HEK293 (cell line): ENCODE data around the gene CXorf65.

Experiments
- CTCF ChIA-PET: fragments of 350-600 bp; formaldehyde crosslinking; extraction: SDS; loops from one replicate; lab custom pipeline; 2021; ENCODE audit warnings: antibody characterized with exemption; lab: Yijun Ruan, JAX
- POLR2A ChIA-PET: fragments of 300-600 bp; formaldehyde crosslinking; extraction: SDS; loops from one replicate; lab custom pipeline; 2020; ENCODE audit warnings: antibody characterized with exemption, inconsistent platforms; lab: Yijun Ruan, JAX
- H3K27ac ChIP-seq: fragments of 200-500 bp; sonication (Bioruptor generic); 2 replicates; pipeline ENCODE4 v1.5.1; 2014; ENCODE audit warnings: low read depth, low read length, control low read depth, inconsistent platforms; ENCODE audit errors: extremely low read depth
- H3K36me3 ChIP-seq, 2 experiments: fragments of 200-500 bp in 1 of 2; sonication (Bioruptor generic) in 1 of 2; 1 replicate in 1 of 2; 2 replicates in 1 of 2; pipeline ENCODE4 v1.5.1; 2014 to 2017; ENCODE audit warnings: inconsistent platforms in 2 of 2, low read length in 2 of 2; ENCODE audit not compliant: control insufficient read depth in 2 of 2, insufficient read depth in 1 of 2
- H3K4me1 ChIP-seq: fragments of 200-500 bp; sonication (Bioruptor generic); 2 replicates; pipeline ENCODE4 v1.5.1; 2014; ENCODE audit warnings: mild to moderate bottlenecking, low read length, inconsistent platforms; ENCODE audit not compliant: control insufficient read depth, insufficient read depth
- H3K4me3 ChIP-seq: 2 replicates; pipeline ENCODE4 v1.5.1; 2011; ENCODE audit warnings: low read depth, mild to moderate bottlenecking, control low read depth, low read length, moderate library complexity
- H3K9me3 ChIP-seq: fragments of 200-500 bp; sonication (Bioruptor generic); 2 replicates; pipeline ENCODE4 v1.5.1; 2014; ENCODE audit warnings: low read depth, low read length, inconsistent platforms; ENCODE audit not compliant: control insufficient read depth, insufficient read depth
- MEIS1 ChIP-seq: sonication (generic); formaldehyde crosslinking; IDR thresholded peaks from 2 replicates; pipeline ENCODE4 v1.8.1; 2022; ENCODE audit warnings: missing genetic modification reagents, mild to moderate bottlenecking, borderline replicate concordance
- SP2 ChIP-seq: fragments of 450-650 bp; formaldehyde crosslinking; IDR thresholded peaks from 2 replicates; pipeline ENCODE4 v1.5.1; 2016; ENCODE audit warnings: missing biosample characterization, missing genetic modification characterization
- ZBTB17 ChIP-seq: fragments of 450-650 bp; formaldehyde crosslinking; IDR thresholded peaks from 2 replicates; pipeline ENCODE4 v1.5.1; 2016; ENCODE audit warnings: missing biosample characterization, missing genetic modification characterization
- ZBTB48 ChIP-seq: fragments of 450-650 bp; formaldehyde crosslinking; IDR thresholded peaks from 2 replicates; pipeline ENCODE4 v1.5.1; 2016; ENCODE audit warnings: missing biosample characterization, missing genetic modification characterization
- ZEB2 ChIP-seq: fragments of 450-650 bp; formaldehyde crosslinking; IDR thresholded peaks from 2 replicates; pipeline ENCODE4 v1.5.1; 2016; ENCODE audit warnings: missing biosample characterization, missing genetic modification characterization
- ZNF23 ChIP-seq: fragments of 450-650 bp; formaldehyde crosslinking; IDR thresholded peaks from 2 replicates; pipeline ENCODE4 v1.5.1; 2016; ENCODE audit warnings: missing biosample characterization, missing genetic modification characterization, borderline replicate concordance
- ZNF548 ChIP-seq: fragments of 450-650 bp; formaldehyde crosslinking; IDR thresholded peaks from 2 replicates; pipeline ENCODE4 v1.5.1; 2016; ENCODE audit warnings: missing biosample characterization, missing genetic modification characterization
- ZNF558 ChIP-seq: fragments of 450-650 bp; formaldehyde crosslinking; IDR thresholded peaks from 2 replicates; pipeline ENCODE4 v1.5.1; 2016; ENCODE audit warnings: missing biosample characterization, missing genetic modification characterization
- ZNF560 ChIP-seq: fragments of 450-650 bp; formaldehyde crosslinking; IDR thresholded peaks from 2 replicates; pipeline ENCODE4 v1.5.1; 2017; ENCODE audit warnings: missing biosample characterization, missing genetic modification characterization, borderline replicate concordance
- ZNF561 ChIP-seq: fragments of 450-650 bp; IDR thresholded peaks from 2 replicates; pipeline ENCODE4 v1.5.1; 2018; ENCODE audit warnings: missing biosample characterization, missing genetic modification characterization, borderline replicate concordance
- ZNF621 ChIP-seq: fragments of 450-650 bp; formaldehyde crosslinking; IDR thresholded peaks from 2 replicates; pipeline ENCODE4 v1.5.1; 2017; ENCODE audit warnings: missing biosample characterization, missing genetic modification characterization
- ZNF623 ChIP-seq: fragments of 450-650 bp; formaldehyde crosslinking; IDR thresholded peaks from 2 replicates; pipeline ENCODE4 v1.5.1; 2016; ENCODE audit warnings: missing biosample characterization, missing genetic modification characterization
- ZNF654 ChIP-seq: fragments of 450-650 bp; formaldehyde crosslinking; IDR thresholded peaks from 2 replicates; pipeline ENCODE4 v1.5.1; 2016; ENCODE audit warnings: low read depth, missing biosample characterization, missing genetic modification characterization
- ZNF670 ChIP-seq: fragments of 450-650 bp; formaldehyde crosslinking; IDR thresholded peaks from 2 replicates; pipeline ENCODE4 v1.5.1; 2016; ENCODE audit warnings: missing biosample characterization, missing genetic modification characterization, low read depth
- ZNF777 ChIP-seq: fragments of 450-650 bp; formaldehyde crosslinking; IDR thresholded peaks from 2 replicates; pipeline ENCODE4 v1.5.1; 2017; ENCODE audit warnings: missing biosample characterization, missing genetic modification characterization, borderline replicate concordance
- TF ChIP-seq, protein P1 (sequence below): fragments of 450-650 bp; formaldehyde crosslinking; IDR thresholded peaks from 2 replicates; pipeline ENCODE4 v1.5.1; 2016; ENCODE audit warnings: missing biosample characterization, missing genetic modification characterization
- TF ChIP-seq, protein P2 (sequence below): fragments of 450-650 bp; formaldehyde crosslinking; IDR thresholded peaks from 2 replicates; pipeline ENCODE4 v1.5.1; 2017; ENCODE audit warnings: missing biosample characterization, missing genetic modification characterization
- TF ChIP-seq, protein P3 (sequence below): fragments of 450-650 bp; formaldehyde crosslinking; IDR thresholded peaks from 2 replicates; pipeline ENCODE4 v1.5.1; 2017; ENCODE audit warnings: missing biosample characterization, missing genetic modification characterization
- TF ChIP-seq, protein P4 (sequence below): fragments of 450-650 bp; formaldehyde crosslinking; IDR thresholded peaks from 2 replicates; pipeline ENCODE4 v1.5.1; 2016; ENCODE audit warnings: missing biosample characterization, missing genetic modification characterization
- TF ChIP-seq, protein P5 (sequence below): fragments of 450-650 bp; formaldehyde crosslinking; IDR thresholded peaks from 2 replicates; pipeline ENCODE4 v1.5.1; 2016; ENCODE audit warnings: missing biosample characterization, missing genetic modification characterization
- TF ChIP-seq, protein P6 (sequence below): fragments of 450-650 bp; formaldehyde crosslinking; IDR thresholded peaks from 2 replicates; pipeline ENCODE4 v1.5.1; 2016; ENCODE audit warnings: missing biosample characterization, missing genetic modification characterization

CXorf65 gene

DNA sequence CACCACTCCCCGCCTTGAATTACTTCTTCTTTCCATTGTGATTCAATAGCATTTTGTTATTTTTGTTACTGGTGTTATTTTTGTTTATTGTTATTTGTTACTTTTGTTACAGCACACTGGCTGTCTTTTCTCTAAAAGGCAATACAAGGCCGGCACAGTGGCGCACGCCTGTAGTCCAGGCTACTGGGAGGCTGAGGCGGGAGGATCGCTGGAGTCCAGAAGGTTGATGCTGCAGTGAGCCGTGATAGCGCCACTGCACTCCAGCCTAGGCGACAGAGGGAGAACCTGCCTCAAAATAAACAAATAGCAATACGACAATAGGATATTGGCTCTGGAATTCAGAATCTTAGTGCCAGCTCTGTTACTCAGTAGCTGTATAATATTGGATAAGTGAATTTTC, 10.8 kb upstream of the CXorf65 start (continued):
- TF ChIP-seq ZNF23 (tag by site-specific recombination) = no peak

DNA sequence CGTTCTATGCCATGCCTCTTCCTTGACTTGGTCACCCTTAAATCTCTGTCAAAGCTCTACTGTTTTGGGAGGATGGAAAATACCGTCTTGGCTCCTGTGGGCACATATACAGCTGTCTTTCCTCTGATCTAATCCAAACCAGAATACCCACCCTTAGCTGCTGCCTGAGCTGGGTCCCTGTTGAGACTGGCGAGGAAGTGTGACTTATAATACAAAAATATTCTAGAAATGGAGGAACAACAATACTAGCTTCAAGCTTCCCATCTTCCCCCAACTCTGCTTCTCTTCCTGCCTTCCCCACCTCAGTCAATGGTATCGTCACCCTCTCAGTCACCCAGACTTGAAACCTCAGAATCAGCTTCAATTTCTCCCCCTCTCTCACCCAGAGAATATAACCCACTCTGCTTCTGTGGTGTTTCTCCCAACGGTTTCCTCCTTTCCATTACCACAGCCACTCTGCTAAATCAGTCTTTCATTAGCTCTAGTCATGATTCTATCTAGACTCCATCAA, 5.4 kb upstream of the CXorf65 start:
- ChIA-PET POLR2A (no interaction called here), CTCF (interaction anchor here (0.9 kb wide), 2 partner anchors 14 to 16 kb away, joined by 3 read pairs; no protein-coding TSS in a partner anchor)
- H3K4me3 ChIP-seq = no peak overlapping the region
- no peaks in the 10 kb centered on the region for H3K36me3 ChIP-seq
- no peaks in the 10 kb centered on the region for H3K9me3 ChIP-seq
- no peaks in the 10 kb centered on the region for H3K4me1 ChIP-seq
- TF ChIP-seq ZNF623 (tag by site-specific recombination) (no peak), ZNF777 (no peak), ZNF558 (tag by site-specific recombination) (no peak), ZNF560 (tag by site-specific recombination) (no peak), ZBTB48 (no peak), ZNF548 (tag by site-specific recombination) (no peak), ZNF621 (tag by site-specific recombination) (no peak), MEIS1 (CRISPR knock-in tag) (no peak), ZNF670 (tag by site-specific recombination) (no peak), ZEB2 (tag by site-specific recombination) (no peak)
- TF ChIP-seq, protein P1, sequence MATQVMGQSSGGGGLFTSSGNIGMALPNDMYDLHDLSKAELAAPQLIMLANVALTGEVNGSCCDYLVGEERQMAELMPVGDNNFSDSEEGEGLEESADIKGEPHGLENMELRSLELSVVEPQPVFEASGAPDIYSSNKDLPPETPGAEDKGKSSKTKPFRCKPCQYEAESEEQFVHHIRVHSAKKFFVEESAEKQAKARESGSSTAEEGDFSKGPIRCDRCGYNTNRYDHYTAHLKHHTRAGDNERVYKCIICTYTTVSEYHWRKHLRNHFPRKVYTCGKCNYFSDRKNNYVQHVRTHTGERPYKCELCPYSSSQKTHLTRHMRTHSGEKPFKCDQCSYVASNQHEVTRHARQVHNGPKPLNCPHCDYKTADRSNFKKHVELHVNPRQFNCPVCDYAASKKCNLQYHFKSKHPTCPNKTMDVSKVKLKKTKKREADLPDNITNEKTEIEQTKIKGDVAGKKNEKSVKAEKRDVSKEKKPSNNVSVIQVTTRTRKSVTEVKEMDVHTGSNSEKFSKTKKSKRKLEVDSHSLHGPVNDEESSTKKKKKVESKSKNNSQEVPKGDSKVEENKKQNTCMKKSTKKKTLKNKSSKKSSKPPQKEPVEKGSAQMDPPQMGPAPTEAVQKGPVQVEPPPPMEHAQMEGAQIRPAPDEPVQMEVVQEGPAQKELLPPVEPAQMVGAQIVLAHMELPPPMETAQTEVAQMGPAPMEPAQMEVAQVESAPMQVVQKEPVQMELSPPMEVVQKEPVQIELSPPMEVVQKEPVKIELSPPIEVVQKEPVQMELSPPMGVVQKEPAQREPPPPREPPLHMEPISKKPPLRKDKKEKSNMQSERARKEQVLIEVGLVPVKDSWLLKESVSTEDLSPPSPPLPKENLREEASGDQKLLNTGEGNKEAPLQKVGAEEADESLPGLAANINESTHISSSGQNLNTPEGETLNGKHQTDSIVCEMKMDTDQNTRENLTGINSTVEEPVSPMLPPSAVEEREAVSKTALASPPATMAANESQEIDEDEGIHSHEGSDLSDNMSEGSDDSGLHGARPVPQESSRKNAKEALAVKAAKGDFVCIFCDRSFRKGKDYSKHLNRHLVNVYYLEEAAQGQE = no peak
- TF ChIP-seq, protein P2, sequence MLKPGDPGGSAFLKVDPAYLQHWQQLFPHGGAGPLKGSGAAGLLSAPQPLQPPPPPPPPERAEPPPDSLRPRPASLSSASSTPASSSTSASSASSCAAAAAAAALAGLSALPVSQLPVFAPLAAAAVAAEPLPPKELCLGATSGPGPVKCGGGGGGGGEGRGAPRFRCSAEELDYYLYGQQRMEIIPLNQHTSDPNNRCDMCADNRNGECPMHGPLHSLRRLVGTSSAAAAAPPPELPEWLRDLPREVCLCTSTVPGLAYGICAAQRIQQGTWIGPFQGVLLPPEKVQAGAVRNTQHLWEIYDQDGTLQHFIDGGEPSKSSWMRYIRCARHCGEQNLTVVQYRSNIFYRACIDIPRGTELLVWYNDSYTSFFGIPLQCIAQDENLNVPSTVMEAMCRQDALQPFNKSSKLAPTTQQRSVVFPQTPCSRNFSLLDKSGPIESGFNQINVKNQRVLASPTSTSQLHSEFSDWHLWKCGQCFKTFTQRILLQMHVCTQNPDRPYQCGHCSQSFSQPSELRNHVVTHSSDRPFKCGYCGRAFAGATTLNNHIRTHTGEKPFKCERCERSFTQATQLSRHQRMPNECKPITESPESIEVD (tag by site-specific recombination) = no peak
- TF ChIP-seq, protein P3, sequence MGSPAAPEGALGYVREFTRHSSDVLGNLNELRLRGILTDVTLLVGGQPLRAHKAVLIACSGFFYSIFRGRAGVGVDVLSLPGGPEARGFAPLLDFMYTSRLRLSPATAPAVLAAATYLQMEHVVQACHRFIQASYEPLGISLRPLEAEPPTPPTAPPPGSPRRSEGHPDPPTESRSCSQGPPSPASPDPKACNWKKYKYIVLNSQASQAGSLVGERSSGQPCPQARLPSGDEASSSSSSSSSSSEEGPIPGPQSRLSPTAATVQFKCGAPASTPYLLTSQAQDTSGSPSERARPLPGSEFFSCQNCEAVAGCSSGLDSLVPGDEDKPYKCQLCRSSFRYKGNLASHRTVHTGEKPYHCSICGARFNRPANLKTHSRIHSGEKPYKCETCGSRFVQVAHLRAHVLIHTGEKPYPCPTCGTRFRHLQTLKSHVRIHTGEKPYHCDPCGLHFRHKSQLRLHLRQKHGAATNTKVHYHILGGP (tag by site-specific recombination) = no peak
- TF ChIP-seq, protein P4, sequence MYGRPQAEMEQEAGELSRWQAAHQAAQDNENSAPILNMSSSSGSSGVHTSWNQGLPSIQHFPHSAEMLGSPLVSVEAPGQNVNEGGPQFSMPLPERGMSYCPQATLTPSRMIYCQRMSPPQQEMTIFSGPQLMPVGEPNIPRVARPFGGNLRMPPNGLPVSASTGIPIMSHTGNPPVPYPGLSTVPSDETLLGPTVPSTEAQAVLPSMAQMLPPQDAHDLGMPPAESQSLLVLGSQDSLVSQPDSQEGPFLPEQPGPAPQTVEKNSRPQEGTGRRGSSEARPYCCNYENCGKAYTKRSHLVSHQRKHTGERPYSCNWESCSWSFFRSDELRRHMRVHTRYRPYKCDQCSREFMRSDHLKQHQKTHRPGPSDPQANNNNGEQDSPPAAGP = no peak
- no peak overlapping the region for H3K27ac ChIP-seq

DNA sequence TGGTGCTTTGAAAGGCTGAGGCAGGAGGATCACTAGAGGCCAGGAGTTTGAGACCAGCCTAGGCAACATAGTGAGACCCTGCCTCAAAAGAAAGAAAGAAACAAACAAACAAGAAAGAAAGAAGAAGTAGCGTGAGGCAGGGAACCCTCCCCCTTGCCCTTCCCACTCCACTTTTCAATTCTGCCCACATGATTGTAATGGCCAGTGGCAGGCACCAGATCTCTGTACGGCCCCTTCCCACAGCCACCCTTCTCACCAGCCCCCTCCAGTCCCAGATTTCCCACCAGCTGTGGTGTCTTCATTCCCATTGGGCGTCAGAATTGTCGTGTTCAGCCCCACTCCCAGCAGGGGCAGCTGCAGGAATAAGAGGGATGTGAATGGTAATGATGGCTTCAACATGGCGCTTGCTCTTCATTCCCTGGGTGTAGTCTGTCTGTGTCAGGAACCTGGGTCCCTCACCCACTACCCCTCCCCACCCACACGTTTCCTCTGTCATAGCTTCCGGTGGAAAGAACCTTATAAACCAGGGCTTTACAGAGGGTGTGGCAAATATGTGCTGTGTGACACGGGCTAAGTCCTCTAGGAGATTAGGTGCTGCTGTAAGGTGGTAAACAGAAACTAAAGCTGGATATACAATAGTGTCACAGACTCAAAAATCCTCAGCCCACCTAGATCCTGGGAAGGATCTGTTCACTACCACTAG, 4.8 kb upstream of the CXorf65 start, which contains the start of gene IL2RG:
Gene IL2RG, minus strand, starts transcription at position 437 of the 703 bp plus-strand sequence. Its CDS starts 38 bp downstream, at position 399.
- Histone ChIP-seq H3K36me3 (no peaks in the 10 kb centered on the region), H3K9me3 (no peaks in the 10 kb centered on the region), H3K4me3 (no peak within 1 kb of the TSS), H3K27ac (no peak within 1 kb of the TSS), H3K4me1 (no peaks in the 10 kb centered on the region)
- CTCF ChIA-PET = interaction anchor here (0.9 kb wide), 2 partner anchors 14 to 16 kb away, joined by 3 read pairs; no protein-coding TSS in a partner anchor
- POLR2A ChIA-PET = no interaction called here
- TF ChIP-seq, protein P5, sequence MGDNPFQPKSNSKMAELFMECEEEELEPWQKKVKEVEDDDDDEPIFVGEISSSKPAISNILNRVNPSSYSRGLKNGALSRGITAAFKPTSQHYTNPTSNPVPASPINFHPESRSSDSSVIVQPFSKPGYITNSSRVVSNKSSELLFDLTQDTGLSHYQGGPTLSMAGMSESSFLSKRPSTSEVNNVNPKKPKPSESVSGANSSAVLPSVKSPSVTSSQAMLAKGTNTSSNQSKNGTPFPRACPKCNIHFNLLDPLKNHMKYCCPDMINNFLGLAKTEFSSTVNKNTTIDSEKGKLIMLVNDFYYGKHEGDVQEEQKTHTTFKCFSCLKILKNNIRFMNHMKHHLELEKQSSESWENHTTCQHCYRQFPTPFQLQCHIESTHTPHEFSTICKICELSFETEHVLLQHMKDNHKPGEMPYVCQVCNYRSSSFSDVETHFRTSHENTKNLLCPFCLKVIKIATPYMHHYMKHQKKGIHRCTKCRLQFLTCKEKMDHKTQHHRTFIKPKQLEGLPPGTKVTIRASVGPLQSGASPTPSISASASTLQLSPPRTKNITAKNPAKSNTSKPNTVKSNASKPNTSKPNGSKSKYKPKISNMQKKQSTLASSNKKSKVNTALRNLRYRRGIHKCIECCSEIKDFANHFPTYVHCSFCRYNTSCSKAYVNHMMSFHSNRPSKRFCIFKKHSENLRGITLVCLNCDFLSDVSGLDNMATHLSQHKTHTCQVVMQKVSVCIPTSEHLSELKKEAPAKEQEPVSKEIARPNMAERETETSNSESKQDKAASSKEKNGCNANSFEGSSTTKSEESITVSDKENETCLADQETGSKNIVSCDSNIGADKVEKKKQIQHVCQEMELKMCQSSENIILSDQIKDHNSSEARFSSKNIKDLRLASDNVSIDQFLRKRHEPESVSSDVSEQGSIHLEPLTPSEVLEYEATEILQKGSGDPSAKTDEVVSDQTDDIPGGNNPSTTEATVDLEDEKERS (tag by site-specific recombination) = no peak
- no peak for TF ChIP-seq ZNF561
- TF ChIP-seq SP2 (tag by site-specific recombination) = no peak
- TF ChIP-seq ZNF558 (tag by site-specific recombination) = no peak
- no peak for TF ChIP-seq ZBTB17 (tag by site-specific recombination)
- TF ChIP-seq, protein P6, sequence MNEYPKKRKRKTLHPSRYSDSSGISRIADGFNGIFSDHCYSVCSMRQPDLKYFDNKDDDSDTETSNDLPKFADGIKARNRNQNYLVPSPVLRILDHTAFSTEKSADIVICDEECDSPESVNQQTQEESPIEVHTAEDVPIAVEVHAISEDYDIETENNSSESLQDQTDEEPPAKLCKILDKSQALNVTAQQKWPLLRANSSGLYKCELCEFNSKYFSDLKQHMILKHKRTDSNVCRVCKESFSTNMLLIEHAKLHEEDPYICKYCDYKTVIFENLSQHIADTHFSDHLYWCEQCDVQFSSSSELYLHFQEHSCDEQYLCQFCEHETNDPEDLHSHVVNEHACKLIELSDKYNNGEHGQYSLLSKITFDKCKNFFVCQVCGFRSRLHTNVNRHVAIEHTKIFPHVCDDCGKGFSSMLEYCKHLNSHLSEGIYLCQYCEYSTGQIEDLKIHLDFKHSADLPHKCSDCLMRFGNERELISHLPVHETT (tag by site-specific recombination) = no peak
- no peak for TF ChIP-seq ZNF654 (tag by site-specific recombination)
